BE2C (cell line): ENCODE results near the gene TEX101. TPM values are rescaled to one million over a fixed set of nuclear protein-coding genes. Genes with fewer than 3 reads are reported as not detected.
"Not testable (repeated sequence)": the region's sequence is repeated elsewhere in the genome, so short reads cannot be mapped to it uniquely, and the experiment has no call there.

Experiments
- DNase-seq: peaks from one replicate; pipeline ENCODE4 v3.0.0-alpha.2; 2020
- H3K27me3 ChIP-seq: fragments of 250-450 bp; sonication (Bioruptor Pico); 2 replicates; pipeline ENCODE4 v1.5.1; 2020; ENCODE audit warnings: mild to moderate bottlenecking
- H3K36me3 ChIP-seq: fragments of 250-450 bp; sonication (Bioruptor Pico); 2 replicates; pipeline ENCODE4 v1.5.1; 2020; ENCODE audit warnings: mild to moderate bottlenecking
- H3K4me1 ChIP-seq: fragments of 250-450 bp; sonication (Bioruptor Pico); 2 replicates; pipeline ENCODE4 v1.5.1; 2020
- H3K4me3 ChIP-seq: 2 replicates; pipeline ENCODE4 v1.5.1; 2011; ENCODE audit warnings: low read depth, low read length
- H3K9me3 ChIP-seq: fragments of 250-450 bp; sonication (Bioruptor Pico); 2 replicates; pipeline ENCODE4 v1.5.1; 2020
- CTCF ChIP-seq: IDR thresholded peaks from 2 replicates; pipeline ENCODE4 v1.5.1; 2012; ENCODE audit warnings: mild to moderate bottlenecking, low read depth, low read length
- polyA plus RNA-seq: library from polyadenylated mRNA; unstranded; fragments of >200 nt; gene quantifications from one replicate; pipeline ENCODE4 v1.2.1, GENCODE V29; 2012; ENCODE audit warnings: low read depth, missing spikeins; ENCODE audit not compliant: insufficient read length, insufficient read depth

Gene TEX101
- 0.56 TPM for polyA plus RNA-seq

- TF ChIP-seq CTCF: no peak
- H3K27me3 ChIP-seq: no peaks in the 10 kb centered on the region
- H3K9me3 ChIP-seq: no peaks in the 10 kb centered on the region
- H3K4me1 ChIP-seq: no peaks in the 10 kb centered on the region
- no peaks in the 10 kb centered on the region for H3K36me3 ChIP-seq
- DNase-seq: no peak
- H3K4me3 ChIP-seq: no peak within 1 kb of the TSS
These were observed at the start of gene TEX101 for GRCh38 chr19:43414554-43414953. TEX101 (plus strand) TSS chr19:43414890; CDS start chr19:43415920, 1,030 bp downstream.

GRCh38 chr19:43365677-43366076 lies 49.0 kb upstream of the TEX101 start:
- H3K36me3 ChIP-seq, H3K9me3 ChIP-seq, H3K4me1 ChIP-seq, H3K27me3 ChIP-seq, DNase-seq, H3K4me3 ChIP-seq: not testable (repeated sequence)

- Histone ChIP-seq H3K4me1 (no peaks in the 10 kb centered on the region), H3K9me3 (no peaks in the 10 kb centered on the region), H3K36me3 (no peaks in the 10 kb centered on the region), H3K4me3 (no peak overlapping the region), H3K27me3 (no peaks in the 10 kb centered on the region)
- DNase-seq: no peak
- TF ChIP-seq CTCF: no peak
These were observed 46.9 kb upstream of the TEX101 start for GRCh38 chr19:43367822-43368221.

GRCh38 chr19:43368897-43369296 lies 45.8 kb upstream of the TEX101 start:
- not testable (repeated sequence) for H3K4me1 ChIP-seq, H3K4me3 ChIP-seq, DNase-seq, H3K9me3 ChIP-seq, H3K36me3 ChIP-seq, H3K27me3 ChIP-seq

- no peak for DNase-seq
- Histone ChIP-seq H3K27me3 (no peaks in the 10 kb centered on the region), H3K4me3 (no peak overlapping the region), H3K4me1 (no peaks in the 10 kb centered on the region), H3K9me3 (no peaks in the 10 kb centered on the region), H3K36me3 (no peaks in the 10 kb centered on the region)
- TF ChIP-seq CTCF: no peak
These were observed 42.8 kb upstream of the TEX101 start for GRCh38 chr19:43371909-43372308.

- TF ChIP-seq CTCF: no peak
- Histone ChIP-seq H3K4me3 (no peak overlapping the region), H3K27me3 (no peaks in the 10 kb centered on the region), H3K36me3 (no peaks in the 10 kb centered on the region), H3K4me1 (no peaks in the 10 kb centered on the region), H3K9me3 (no peaks in the 10 kb centered on the region)
- DNase-seq: no peak
These were observed 42.2 kb upstream of the TEX101 start for GRCh38 chr19:43372462-43372861.

GRCh38 chr19:43377624-43378023 lies 37.1 kb upstream of the TEX101 start:
- H3K27me3 ChIP-seq, H3K4me3 ChIP-seq, H3K4me1 ChIP-seq, H3K36me3 ChIP-seq, DNase-seq, H3K9me3 ChIP-seq: not testable (repeated sequence)

GRCh38 chr19:43380008-43380407 lies 34.7 kb upstream of the TEX101 start:
- H3K4me1 ChIP-seq: no peaks in the 10 kb centered on the region
- no peaks in the 10 kb centered on the region for H3K27me3 ChIP-seq
- no peak for TF ChIP-seq CTCF
- H3K36me3 ChIP-seq: no peaks in the 10 kb centered on the region
- H3K4me3 ChIP-seq: no peak overlapping the region
- no peak for DNase-seq
- H3K9me3 ChIP-seq: no peaks in the 10 kb centered on the region
